ENCODE data around the gene SLC17A9. TPM values are rescaled to one million over a fixed set of nuclear protein-coding genes. Genes with fewer than 3 reads are reported as not detected.

Gene SLC17A9
- total and polyA plus RNA-seq, 2 of the 8 experiments (the other 6 are each of a cell fraction or from before 2014, with no cell fraction given): 23.5 to 35.2 TPM

GRCh38 chr20:62976886-62977285 is 24.4 kb downstream of the SLC17A9 start:
- no peak overlapping the region for H4K8ac ChIP-seq (ENCODE audit: extremely low read depth, insufficient read depth, low read length)
- H2BK5ac ChIP-seq (ENCODE audit: low read depth, low read length): no peak overlapping the region
- H4K5ac ChIP-seq (ENCODE audit: insufficient read length, low read depth, low read length): no peak overlapping the region
- 0 out of 2 replicates have a peak overlapping the region, but pooled peaks have one; percentile 81 for H2BK15ac ChIP-seq (ENCODE audit: low read length)
- no peak overlapping the region for H2AFZ ChIP-seq (ENCODE audit: low read length)
- no peak overlapping the region for H3K18ac ChIP-seq (ENCODE audit: extremely low read depth, low read length)
- H4K20me1 ChIP-seq (replicated peaks in 1 of 2; ENCODE audit: control insufficient read depth in 1 of 2, insufficient read depth in 2 of 2, low read length in 2 of 2): peaks cover 0 to 7% of the 10 kb centered on the region in 2 experiments
- WGBS, 2 experiments (ENCODE audit: extremely low coverage in 1 of 2, insufficient coverage in 1 of 2, insufficient read length in 1 of 2, insufficient replicate concordance in 2 of 2, low coverage in 1 of 2, low lambda C conversion rate in 2 of 2, missing lambda C conversion rate in 1 of 2): 85% methylated on average over 2 of the region's 16 CpGs; no CpG with 5 or more reads in 1 of the 2 experiments
- H3K23me2 ChIP-seq (ENCODE audit: low read depth, low read length): peaks cover 7% of the 10 kb centered on the region; the same call in 1 of the 2 replicates
- no peaks in the 10 kb centered on the region for H3K36me3 ChIP-seq (ENCODE audit: control insufficient read depth in 2 of 4, insufficient read depth in 4 of 4, low read length in 3 of 4)
- ChIA-PET CTCF (ENCODE audit: partially characterized antibody) (no interaction called here), POLR2A (ENCODE audit: partially characterized antibody) (interaction anchor here (0.7 to 2.4 kb wide), 4 partner anchors 13 to 1195 kb away, joined by 3 to 7 read pairs (median 4); partner anchors contain the start of gene GID8)
- no peak overlapping the region for H3K23ac ChIP-seq (ENCODE audit: insufficient read length)
- H3K27me3 ChIP-seq (replicated peaks in 1 of 4; ENCODE audit: control insufficient read depth in 3 of 4, extremely low read depth in 1 of 4, insufficient read depth in 3 of 4, low read length in 3 of 4): peaks cover 8 to 37% (median 21%) of the 10 kb centered on the region in 4 experiments
- no peak overlapping the region for H3K9ac ChIP-seq (replicated peaks in 1 of 4; ENCODE audit: extremely low read depth in 1 of 4, low read depth in 3 of 4, low read length in 3 of 4)
- no peaks in the 10 kb centered on the region for H3K9me3 ChIP-seq (ENCODE audit: insufficient read depth in 2 of 2, low read depth in 1 of 2, low read length in 1 of 2)
- peak overlapping the region; percentile 80 for H4K91ac ChIP-seq (replicated peaks; ENCODE audit: insufficient read length, low read length)
- H3K4me3 ChIP-seq (ENCODE audit: extremely low read depth in 1 of 4, insufficient read depth in 2 of 4, low read depth in 3 of 4, low read length in 4 of 4): no peak overlapping the region
- H3K56ac ChIP-seq (replicated peaks; ENCODE audit: insufficient read length, low read depth, low read length): no peak overlapping the region
- FAIRE-seq: no peak
- no peak overlapping the region for H2BK120ac ChIP-seq (replicated peaks; ENCODE audit: low read depth, low read length)
- H3K79me2 ChIP-seq (ENCODE audit: control insufficient read depth in 1 of 2, insufficient read depth in 2 of 2, low read length in 2 of 2): no peaks in the 10 kb centered on the region
- H3K79me1 ChIP-seq (ENCODE audit: low read depth, low read length): no peaks in the 10 kb centered on the region
- no peak overlapping the region for H2BK20ac ChIP-seq (ENCODE audit: low read length)
- H2AK5ac ChIP-seq (ENCODE audit: low read depth, low read length): no peak overlapping the region
- H3K14ac ChIP-seq (ENCODE audit: insufficient read length): no peak overlapping the region
- peak overlapping the region; percentile 44; the same call in 1 of the 2 replicates for H2BK12ac ChIP-seq (ENCODE audit: low read depth, low read length)
- H3K4ac ChIP-seq (replicated peaks; ENCODE audit: insufficient read length, low read depth, low read length): no peak overlapping the region
- H3K4me1 ChIP-seq (replicated peaks in 1 of 4; ENCODE audit: control insufficient read depth in 3 of 4, insufficient read depth in 4 of 4, low read length in 3 of 4): peaks cover 2 to 28% (median 20%) of the 10 kb centered on the region in 4 experiments
- no peak overlapping the region for H3K27ac ChIP-seq (ENCODE audit: low read depth, low read length)
- no peak overlapping the region for H3K4me2 ChIP-seq (ENCODE audit: insufficient read depth in 1 of 2, low read depth in 2 of 2, low read length in 2 of 2)
- DNase-seq (ENCODE audit: low read depth in 1 of 2, low spot score in 2 of 2): no peak
- TF ChIP-seq SIX5 (IDR thresholded peaks at IDR 0.05; ENCODE audit: low read depth, low read length) (no peak), TAF7 (optimal IDR thresholded peaks at IDR 0.05; ENCODE audit: borderline replicate concordance, low read depth, low read length) (no peak), TBP (IDR thresholded peaks at IDR 0.05; ENCODE audit: low read depth, low read length) (no peak), POLR2A (IDR thresholded peaks at IDR 0.05; ENCODE audit: control extremely low read depth in 1 of 2, low read depth in 2 of 2, low read length in 2 of 2) (no peak), TEAD4 (IDR thresholded peaks at IDR 0.05; ENCODE audit: low read depth, low read length) (no peak), YY1 (IDR thresholded peaks at IDR 0.05; ENCODE audit: low read depth, low read length) (no peak), GTF2F1 (IDR thresholded peaks at IDR 0.05; ENCODE audit: borderline replicate concordance, low read depth, low read length) (no peak), SIRT6 (IDR thresholded peaks at IDR 0.05; ENCODE audit: low read length) (no peak), E2F6 (IDR thresholded peaks at IDR 0.05) (no peak), GABPA (IDR thresholded peaks at IDR 0.05; ENCODE audit: borderline replicate concordance, insufficient read depth, low read length) (no peak), ATF2 (IDR thresholded peaks at IDR 0.05; ENCODE audit: low read length) (no peak), RBBP5 (IDR thresholded peaks at IDR 0.05; ENCODE audit: borderline replicate concordance, low read depth, low read length) (no peak)

Measured in H1 (cell line).